HG02571 (cell line): ENCODE measurements around the gene SLC38A8.

Experiments used
- ATAC-seq: cut with Tn5 transposase; IDR thresholded peaks from one replicate; pipeline ENCODE4 v1.9.1; 2021; ENCODE audit warnings: mild to moderate bottlenecking, moderate library complexity; ENCODE audit not compliant: unreplicated experiment

The SLC38A8 gene

GRCh38 chr16:84033251-84034195, 9.1 kb downstream of the SLC38A8 start:
- no peak for ATAC-seq

GRCh38 chr16:84032458-84033178, 10.0 kb downstream of the SLC38A8 start:
- no peak for ATAC-seq

- no peak for ATAC-seq
Measured at GRCh38 chr16:84031556-84031955, 11.0 kb downstream of the SLC38A8 start.

- ATAC-seq = no peak
Measured at GRCh38 chr16:84029297-84030047, 13.1 kb downstream of the SLC38A8 start.

GRCh38 chr16:84027625-84028024, 15.0 kb downstream of the SLC38A8 start:
- ATAC-seq = no peak

- no peak for ATAC-seq
Measured at GRCh38 chr16:84026606-84027005, 16.0 kb downstream of the SLC38A8 start.

- ATAC-seq = no peak
Measured at GRCh38 chr16:84024854-84025253, 17.7 kb downstream of the SLC38A8 start.

GRCh38 chr16:84022644-84023043, 20.0 kb downstream of the SLC38A8 start:
- ATAC-seq = no peak

GRCh38 chr16:84021488-84021887, 21.1 kb downstream of the SLC38A8 start:
- no peak for ATAC-seq

- no peak for ATAC-seq
Measured at GRCh38 chr16:84020353-84020752, 22.2 kb downstream of the SLC38A8 start.

- ATAC-seq = no peak
Measured at GRCh38 chr16:84018710-84019109, 23.9 kb downstream of the SLC38A8 start.

- ATAC-seq = no peak
Measured at GRCh38 chr16:84016477-84016876, 26.1 kb downstream of the SLC38A8 start.

- ATAC-seq = no peak
Measured at GRCh38 chr16:84015399-84015798, 27.2 kb downstream of the SLC38A8 start.

- no peak for ATAC-seq
Measured at GRCh38 chr16:84014570-84015327, 27.8 kb downstream of the SLC38A8 start.

GRCh38 chr16:84013787-84014569, 28.6 kb downstream of the SLC38A8 start:
- no peak for ATAC-seq

- ATAC-seq = no peak
Measured at GRCh38 chr16:84009282-84009681, 33.3 kb downstream of the SLC38A8 start.

GRCh38 chr16:84007965-84008364, 34.6 kb downstream of the SLC38A8 start:
- ATAC-seq = no peak

- ATAC-seq = no peak
Measured at GRCh38 chr16:84007520-84007919, 35.1 kb downstream of the SLC38A8 start.

- ATAC-seq = no peak
Measured at GRCh38 chr16:84005391-84005790, 37.2 kb downstream of the SLC38A8 start.

- no peak for ATAC-seq
Measured at GRCh38 chr16:84004442-84004841, 38.2 kb downstream of the SLC38A8 start.
